SU-DHL-6 (cell line): ENCODE data around the gene PTPRA.
"Not testable (repeated sequence)": the region's sequence is repeated elsewhere in the genome, so short reads cannot be mapped to it uniquely, and the experiment has no call there.

ENCODE experiments used
- H2AFZ ChIP-seq: fragments of 200-600 bp; sonication (generic); 2 replicates; pipeline ENCODE4 v1.6.1; 2014; ENCODE audit warnings: low read depth, mild to moderate bottlenecking, moderate library complexity, mixed read lengths, antibody characterized with exemption, low read length; ENCODE audit not compliant: severe bottlenecking
- H3F3A ChIP-seq: fragments of 200-600 bp; shearing (Covaris generic); 2 replicates; pipeline ENCODE4 v1.6.0; 2016; ENCODE audit warnings: antibody characterized with exemption, mild to moderate bottlenecking; ENCODE audit not compliant: insufficient read depth
- H3K27ac ChIP-seq: fragments of 200-600 bp; sonication (generic); 2 replicates; pipeline ENCODE4 v1.5.1; 2016; ENCODE audit warnings: low read depth, mild to moderate bottlenecking, low read length, moderate library complexity, mixed read lengths
- H3K27me3 ChIP-seq: fragments of 200-600 bp; sonication (generic), shearing (Covaris generic); 2 replicates; pipeline ENCODE4 v1.6.0; 2014; ENCODE audit warnings: mild to moderate bottlenecking, low read length
- H3K36me3 ChIP-seq: fragments of 200-600 bp; sonication (generic); 2 replicates; pipeline ENCODE4 v1.6.1; 2014; ENCODE audit warnings: mild to moderate bottlenecking, low read length, mixed read lengths
- H3K4me2 ChIP-seq: fragments of 300-600, 200-600 bp; shearing (Covaris generic), sonication (generic); 2 replicates; pipeline ENCODE4 v1.6.0; 2014; ENCODE audit warnings: low read length, low read depth, mild to moderate bottlenecking; ENCODE audit not compliant: poor library complexity, severe bottlenecking
- H3K4me3 ChIP-seq: fragments of 200-600 bp; sonication (generic); 2 replicates; pipeline ENCODE4 v1.5.1; 2014; ENCODE audit warnings: antibody characterized with exemption, low read length, mild to moderate bottlenecking, mixed read lengths; ENCODE audit not compliant: insufficient read depth, poor library complexity, severe bottlenecking
- H3K79me2 ChIP-seq: fragments of 200-600 bp; sonication (generic); 2 replicates; pipeline ENCODE4 v1.6.1; 2014; ENCODE audit warnings: mild to moderate bottlenecking, low read length, moderate library complexity; ENCODE audit not compliant: insufficient read depth
- H3K9ac ChIP-seq: fragments of 200-600 bp; sonication (generic); 2 replicates; pipeline ENCODE4 v1.7.0; 2014; ENCODE audit warnings: mild to moderate bottlenecking, low read length
- H3K9me2 ChIP-seq: fragments of 200-600 bp; sonication (generic); replicated peaks from 2 replicates; pipeline ENCODE4 v1.6.1; 2014; ENCODE audit warnings: low read length; ENCODE audit not compliant: insufficient read depth
- H3K9me3 ChIP-seq: fragments of 200-600 bp; sonication (generic); 2 replicates; pipeline ENCODE4 v1.6.1; 2014; ENCODE audit warnings: low read length, mixed read lengths; ENCODE audit not compliant: insufficient read depth
- H4K20me1 ChIP-seq: fragments of 200-600 bp; sonication (generic); 2 replicates; pipeline ENCODE4 v1.6.1; 2014; ENCODE audit warnings: low read depth, mild to moderate bottlenecking, antibody characterized with exemption, low read length, moderate library complexity, mixed read lengths
- EZH2phosphoT487 ChIP-seq: fragments of 200-600 bp; sonication (generic), shearing (Covaris generic); conservative IDR thresholded peaks from 2 replicates; pipeline ENCODE4 v1.6.1; 2018; ENCODE audit warnings: mild to moderate bottlenecking, antibody characterized with exemption, low read length, moderate library complexity, mixed read lengths
- TF ChIP-seq, protein P1 (sequence below): fragments of 200-600 bp; sonication (generic); IDR thresholded peaks from one replicate; pipeline ENCODE4 v1.5.1; 2017; ENCODE audit warnings: antibody characterized with exemption, mild to moderate bottlenecking, low read length, moderate library complexity; ENCODE audit not compliant: insufficient read depth, poor library complexity, severe bottlenecking

The PTPRA gene

DNA sequence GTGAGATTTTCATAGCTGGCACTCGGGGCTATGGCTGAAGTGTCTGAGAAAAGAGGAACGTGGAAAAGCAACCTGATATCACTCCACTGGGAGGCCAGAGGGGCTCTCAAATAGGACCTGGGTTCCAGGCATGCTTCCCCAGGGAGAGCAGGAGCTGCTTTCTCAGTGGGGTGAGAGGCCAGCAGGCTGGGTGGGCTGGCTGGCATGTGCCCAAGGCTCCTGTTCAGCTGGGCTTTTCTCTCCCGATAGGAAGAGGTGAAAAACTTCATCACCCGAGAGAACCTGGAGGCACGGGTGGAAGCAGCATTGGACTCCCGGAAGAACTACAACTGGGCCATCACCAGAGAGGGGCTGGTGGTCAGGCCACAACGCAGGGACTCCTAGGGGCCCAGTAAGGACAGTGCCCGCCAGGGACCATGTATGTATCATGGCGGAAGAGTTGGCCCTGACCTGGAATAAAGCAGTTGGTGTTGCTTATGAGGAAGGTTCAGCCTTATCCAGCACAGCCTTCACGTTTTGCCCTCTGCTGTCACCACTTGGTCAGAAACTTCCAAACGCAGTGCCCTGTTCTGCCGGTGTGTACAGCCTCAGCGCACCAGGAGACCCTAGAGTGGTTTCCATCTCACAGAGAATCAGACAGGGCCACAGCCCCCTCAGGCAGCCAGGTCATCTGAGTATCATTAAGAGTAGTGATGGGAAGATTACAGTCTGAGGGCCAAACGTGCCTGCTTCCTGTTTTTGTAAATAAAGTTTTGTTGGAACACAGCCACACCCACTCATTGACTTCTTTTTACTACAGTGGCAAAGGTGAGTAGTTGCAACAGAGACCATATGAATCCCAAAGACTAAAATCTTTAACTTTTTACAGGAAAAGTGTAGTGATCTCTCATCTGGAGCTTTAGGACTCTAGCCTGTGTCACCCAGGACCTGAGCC, 174.5 kb downstream of the PTPRA start:
- no peaks in the 10 kb centered on the region for H3K27me3 ChIP-seq
- no peak overlapping the region for H3K9ac ChIP-seq
- peak overlapping the region; percentile 77 for H3K4me2 ChIP-seq
- H3K4me3 ChIP-seq = no peak overlapping the region
- H3K9me3 ChIP-seq = no peaks in the 10 kb centered on the region
- H4K20me1 ChIP-seq = no peaks in the 10 kb centered on the region
- H3K36me3 ChIP-seq = no peaks in the 10 kb centered on the region; the same call in 1 of the 2 replicates
- no peak overlapping the region for H3K27ac ChIP-seq
- 0 out of 2 replicates have a peak, but pooled peaks cover 7% of the 10 kb centered on the region for H3F3A ChIP-seq
- TF ChIP-seq, protein P1, sequence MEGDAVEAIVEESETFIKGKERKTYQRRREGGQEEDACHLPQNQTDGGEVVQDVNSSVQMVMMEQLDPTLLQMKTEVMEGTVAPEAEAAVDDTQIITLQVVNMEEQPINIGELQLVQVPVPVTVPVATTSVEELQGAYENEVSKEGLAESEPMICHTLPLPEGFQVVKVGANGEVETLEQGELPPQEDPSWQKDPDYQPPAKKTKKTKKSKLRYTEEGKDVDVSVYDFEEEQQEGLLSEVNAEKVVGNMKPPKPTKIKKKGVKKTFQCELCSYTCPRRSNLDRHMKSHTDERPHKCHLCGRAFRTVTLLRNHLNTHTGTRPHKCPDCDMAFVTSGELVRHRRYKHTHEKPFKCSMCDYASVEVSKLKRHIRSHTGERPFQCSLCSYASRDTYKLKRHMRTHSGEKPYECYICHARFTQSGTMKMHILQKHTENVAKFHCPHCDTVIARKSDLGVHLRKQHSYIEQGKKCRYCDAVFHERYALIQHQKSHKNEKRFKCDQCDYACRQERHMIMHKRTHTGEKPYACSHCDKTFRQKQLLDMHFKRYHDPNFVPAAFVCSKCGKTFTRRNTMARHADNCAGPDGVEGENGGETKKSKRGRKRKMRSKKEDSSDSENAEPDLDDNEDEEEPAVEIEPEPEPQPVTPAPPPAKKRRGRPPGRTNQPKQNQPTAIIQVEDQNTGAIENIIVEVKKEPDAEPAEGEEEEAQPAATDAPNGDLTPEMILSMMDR = no peak
- TF ChIP-seq EZH2phosphoT487 = no peak
- H3K9me2 ChIP-seq = no peaks in the 10 kb centered on the region
- peaks cover 9% of the 10 kb centered on the region for H3K79me2 ChIP-seq
- no peak overlapping the region for H2AFZ ChIP-seq

DNA sequence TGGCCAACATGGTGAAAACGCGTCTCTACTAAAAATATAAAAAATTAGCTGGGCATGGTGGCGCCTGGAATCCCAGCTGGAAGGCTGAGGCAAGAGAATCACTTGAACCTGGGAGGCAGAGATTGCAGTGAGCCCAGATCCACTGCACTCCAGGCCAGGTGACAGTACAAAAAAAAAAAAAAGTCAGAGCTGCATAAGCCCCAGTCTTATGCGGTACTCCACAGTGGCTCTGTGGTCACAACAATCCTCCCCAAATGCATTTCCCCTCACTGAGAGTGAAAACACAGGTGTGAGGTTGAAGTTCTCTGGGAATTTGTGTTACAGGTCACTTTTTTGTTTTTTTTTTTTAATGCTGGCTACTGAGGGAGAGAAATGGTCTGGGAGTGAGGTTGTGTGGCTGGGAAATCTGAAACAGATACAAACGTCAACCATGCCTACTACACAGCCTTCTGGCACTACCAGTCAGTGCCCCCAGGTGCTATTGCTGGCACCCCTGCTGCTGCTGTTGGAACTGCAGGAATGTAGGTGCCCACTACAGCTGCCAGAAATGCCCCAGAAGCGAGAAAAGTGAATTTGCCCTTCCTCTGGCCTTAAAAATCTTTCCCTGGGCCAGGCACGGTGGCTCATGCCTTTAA, 178.2 kb downstream of the PTPRA start:
- Histone ChIP-seq H3K9me3 (no peaks in the 10 kb centered on the region), H3K79me2 (peaks cover 6% of the 10 kb centered on the region), H3K4me3 (no peak overlapping the region), H4K20me1 (no peaks in the 10 kb centered on the region), H3F3A (peaks cover 12% of the 10 kb centered on the region; the same call in 1 of the 2 replicates), H3K9ac (no peak overlapping the region), H3K9me2 (no peaks in the 10 kb centered on the region), H2AFZ (no peak overlapping the region), H3K4me2 (no peak overlapping the region), H3K27ac (no peak overlapping the region), H3K36me3 (no peaks in the 10 kb centered on the region; the same call in 1 of the 2 replicates), H3K27me3 (no peaks in the 10 kb centered on the region)
- TF ChIP-seq, protein P1 = no peak
- TF ChIP-seq EZH2phosphoT487 = no peak

DNA sequence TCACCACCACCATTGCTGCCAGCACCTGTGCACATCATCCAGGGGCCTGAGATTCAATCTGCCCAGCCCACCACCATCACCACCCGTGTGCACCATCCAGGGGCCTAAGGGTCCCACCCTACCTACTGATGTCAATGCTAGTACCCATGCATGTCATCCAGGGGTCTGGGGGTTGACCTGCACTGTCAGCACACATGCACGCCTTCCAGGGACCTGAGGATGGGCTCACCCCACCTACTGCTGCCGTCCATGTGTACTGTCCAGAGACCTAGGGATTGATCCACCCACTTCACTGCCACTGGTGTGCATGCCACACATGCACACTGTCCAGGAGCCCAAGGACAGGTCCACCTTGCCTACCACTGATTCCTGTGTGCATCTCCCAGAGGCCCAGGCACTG, 186.2 kb downstream of the PTPRA start:
- Histone ChIP-seq H4K20me1 (no peaks in the 10 kb centered on the region), H3K9me3 (no peaks in the 10 kb centered on the region), H3K27ac (no peak overlapping the region), H3K36me3 (no peaks in the 10 kb centered on the region), H3K27me3 (no peaks in the 10 kb centered on the region), H3K9ac (no peak overlapping the region), H3K4me3 (no peak overlapping the region), H3K9me2 (no peaks in the 10 kb centered on the region), H3F3A (no peaks in the 10 kb centered on the region), H2AFZ (no peak overlapping the region), H3K4me2 (no peak overlapping the region), H3K79me2 (no peaks in the 10 kb centered on the region)
- no peak for TF ChIP-seq EZH2phosphoT487
- TF ChIP-seq, protein P1 = no peak

DNA sequence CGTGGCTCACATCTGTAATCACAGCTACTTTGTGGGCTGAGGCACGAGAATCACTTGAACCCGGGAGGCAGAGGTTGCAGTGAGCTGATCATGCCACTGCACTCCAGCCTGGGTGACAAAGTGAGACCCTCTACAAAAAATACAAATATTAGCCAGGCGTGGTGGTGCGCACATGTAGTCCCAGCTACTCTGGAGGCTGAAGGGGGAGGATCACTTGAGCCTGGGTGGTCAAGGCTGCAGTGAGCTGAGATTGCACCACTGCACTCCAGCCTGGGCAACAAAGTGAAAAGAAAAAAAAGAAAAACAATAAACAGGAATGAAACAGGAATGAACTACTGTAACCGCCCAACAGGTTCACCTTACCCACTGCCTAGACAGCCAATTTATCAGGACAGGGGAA, 190.8 kb downstream of the PTPRA start:
- H3K9ac ChIP-seq, H2AFZ ChIP-seq, H4K20me1 ChIP-seq, H3K27ac ChIP-seq, H3K9me3 ChIP-seq, H3K27me3 ChIP-seq, H3K79me2 ChIP-seq, H3K36me3 ChIP-seq, H3K9me2 ChIP-seq, H3F3A ChIP-seq, H3K4me2 ChIP-seq, H3K4me3 ChIP-seq: not testable (repeated sequence)
